ENCODE measurements around the gene PPP1R3C.

GRCh38 chr10:91613411-91614187 is 19.3 kb downstream of the PPP1R3C start:
- TF ChIP-seq BCL11A (tag by site-specific recombination; IDR thresholded peaks at IDR 0.05; ENCODE audit: low read depth) = no peak
- TF ChIP-seq YY1 (tag by site-specific recombination; IDR thresholded peaks at IDR 0.05) = no peak
- TF ChIP-seq MZF1 (tag by site-specific recombination; IDR thresholded peaks at IDR 0.05; ENCODE audit: borderline replicate concordance) = no peak
- TF ChIP-seq CTCF (tag by site-specific recombination; IDR thresholded peaks at IDR 0.05) = no peak
- no peak for TF ChIP-seq ZNF626 (tag by site-specific recombination; IDR thresholded peaks at IDR 0.05)
- no peak for TF ChIP-seq TRIM28 (IDR thresholded peaks at IDR 0.05; ENCODE audit: borderline replicate concordance, low read length)
- TF ChIP-seq, protein P1, sequence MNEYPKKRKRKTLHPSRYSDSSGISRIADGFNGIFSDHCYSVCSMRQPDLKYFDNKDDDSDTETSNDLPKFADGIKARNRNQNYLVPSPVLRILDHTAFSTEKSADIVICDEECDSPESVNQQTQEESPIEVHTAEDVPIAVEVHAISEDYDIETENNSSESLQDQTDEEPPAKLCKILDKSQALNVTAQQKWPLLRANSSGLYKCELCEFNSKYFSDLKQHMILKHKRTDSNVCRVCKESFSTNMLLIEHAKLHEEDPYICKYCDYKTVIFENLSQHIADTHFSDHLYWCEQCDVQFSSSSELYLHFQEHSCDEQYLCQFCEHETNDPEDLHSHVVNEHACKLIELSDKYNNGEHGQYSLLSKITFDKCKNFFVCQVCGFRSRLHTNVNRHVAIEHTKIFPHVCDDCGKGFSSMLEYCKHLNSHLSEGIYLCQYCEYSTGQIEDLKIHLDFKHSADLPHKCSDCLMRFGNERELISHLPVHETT (tag by site-specific recombination; IDR thresholded peaks at IDR 0.05) = no peak
- TF ChIP-seq REST (tag by site-specific recombination; IDR thresholded peaks at IDR 0.05) = no peak
- no peak for TF ChIP-seq ZNF48 (tag by site-specific recombination; IDR thresholded peaks at IDR 0.05)
- no peak for TF ChIP-seq TCF7L2 (IDR thresholded peaks at IDR 0.05; ENCODE audit: borderline replicate concordance, low read depth, low read length)
- no peak for TF ChIP-seq ZNF292 (tag by site-specific recombination; IDR thresholded peaks at IDR 0.05; ENCODE audit: borderline replicate concordance, low read depth)
- TF ChIP-seq ZBTB26 (tag by site-specific recombination; optimal IDR thresholded peaks at IDR 0.05) = no peak
